ENCODE measurements around the gene NDFIP1. TPM values are rescaled to one million over a fixed set of nuclear protein-coding genes. Genes with fewer than 3 reads are reported as not detected.

The NDFIP1 gene
- total RNA-seq, 1 donor from 2014 or later = 56.1 TPM

GRCh38 chr5:142097681-142098080, 10.9 kb upstream of the NDFIP1 start:
- no peaks in the 10 kb centered on the region for H3K9me3 Mint-ChIP-seq (ENCODE audit: unreplicated experiment)
- no peak for TF ChIP-seq CTCF (IDR thresholded peaks at IDR 0.05; ENCODE audit: partially characterized antibody, unreplicated experiment)
- H3K27ac Mint-ChIP-seq (ENCODE audit: unreplicated experiment) = no peak overlapping the region
- no peaks in the 10 kb centered on the region for H3K36me3 Mint-ChIP-seq (ENCODE audit: unreplicated experiment)
- no peak overlapping the region for H3K4me3 Mint-ChIP-seq (ENCODE audit: unreplicated experiment)
- H3K27me3 Mint-ChIP-seq (ENCODE audit: unreplicated experiment) = peaks cover 3% of the 10 kb centered on the region
- H3K4me1 Mint-ChIP-seq (ENCODE audit: low read depth, unreplicated experiment) = peaks cover 4% of the 10 kb centered on the region
- no peak for DNase-seq

DNA sequence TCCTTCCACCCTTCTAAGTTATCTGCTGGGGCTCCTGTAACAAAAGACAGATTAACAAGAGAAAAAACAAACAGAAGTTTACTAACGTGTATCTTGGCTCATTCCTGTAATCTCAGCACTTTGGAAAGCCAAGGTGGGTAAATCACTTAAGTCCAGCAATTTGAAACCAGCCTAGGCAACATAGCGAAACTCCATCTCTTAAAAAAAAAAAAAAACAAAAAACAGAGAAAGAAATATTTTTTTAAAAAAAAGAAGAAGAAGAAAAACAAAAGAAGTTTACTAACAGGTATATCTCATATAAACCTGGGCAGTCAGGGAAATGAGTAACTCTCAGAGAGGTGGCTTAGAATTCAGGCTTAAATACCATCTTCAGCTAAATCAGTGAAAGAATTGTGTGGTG, 10.3 kb upstream of the NDFIP1 start:
- Mint-ChIP-seq H3K36me3 (ENCODE audit: unreplicated experiment) (no peaks in the 10 kb centered on the region), H3K27ac (ENCODE audit: unreplicated experiment) (no peak overlapping the region)
- no peak for TF ChIP-seq CTCF (IDR thresholded peaks at IDR 0.05; ENCODE audit: partially characterized antibody, unreplicated experiment)

GRCh38 chr5:142098931-142099330, 9.6 kb upstream of the NDFIP1 start:
- H3K36me3 Mint-ChIP-seq (ENCODE audit: unreplicated experiment) = no peaks in the 10 kb centered on the region
- DNase-seq = no peak
- no peak overlapping the region for H3K4me3 Mint-ChIP-seq (ENCODE audit: unreplicated experiment)
- H3K4me1 Mint-ChIP-seq (ENCODE audit: low read depth, unreplicated experiment) = peaks cover 4% of the 10 kb centered on the region
- TF ChIP-seq CTCF (IDR thresholded peaks at IDR 0.05; ENCODE audit: partially characterized antibody, unreplicated experiment) = no peak
- H3K9me3 Mint-ChIP-seq (ENCODE audit: unreplicated experiment) = no peaks in the 10 kb centered on the region
- H3K27me3 Mint-ChIP-seq (ENCODE audit: unreplicated experiment) = peaks cover 5% of the 10 kb centered on the region
- H3K27ac Mint-ChIP-seq (ENCODE audit: unreplicated experiment) = no peak overlapping the region

More for the DNA sequence above, 10.3 kb upstream of the NDFIP1 start:
- no peak for DNase-seq
- Mint-ChIP-seq H3K4me1 (ENCODE audit: low read depth, unreplicated experiment) (peaks cover 4% of the 10 kb centered on the region), H3K27me3 (ENCODE audit: unreplicated experiment) (peaks cover 3% of the 10 kb centered on the region), H3K4me3 (ENCODE audit: unreplicated experiment) (no peak overlapping the region), H3K9me3 (ENCODE audit: unreplicated experiment) (no peaks in the 10 kb centered on the region)

- no peak for DNase-seq
- H3K4me3 Mint-ChIP-seq (ENCODE audit: unreplicated experiment) = no peak overlapping the region
- H3K36me3 Mint-ChIP-seq (ENCODE audit: unreplicated experiment) = no peaks in the 10 kb centered on the region
- H3K9me3 Mint-ChIP-seq (ENCODE audit: unreplicated experiment) = no peaks in the 10 kb centered on the region
- H3K27me3 Mint-ChIP-seq (ENCODE audit: unreplicated experiment) = peaks cover 5% of the 10 kb centered on the region
- H3K27ac Mint-ChIP-seq (ENCODE audit: unreplicated experiment) = no peak overlapping the region
- peaks cover 4% of the 10 kb centered on the region for H3K4me1 Mint-ChIP-seq (ENCODE audit: low read depth, unreplicated experiment)
- no peak for TF ChIP-seq CTCF (IDR thresholded peaks at IDR 0.05; ENCODE audit: partially characterized antibody, unreplicated experiment)
These were observed 8.3 kb upstream of the NDFIP1 start for GRCh38 chr5:142100307-142100706.

DNA sequence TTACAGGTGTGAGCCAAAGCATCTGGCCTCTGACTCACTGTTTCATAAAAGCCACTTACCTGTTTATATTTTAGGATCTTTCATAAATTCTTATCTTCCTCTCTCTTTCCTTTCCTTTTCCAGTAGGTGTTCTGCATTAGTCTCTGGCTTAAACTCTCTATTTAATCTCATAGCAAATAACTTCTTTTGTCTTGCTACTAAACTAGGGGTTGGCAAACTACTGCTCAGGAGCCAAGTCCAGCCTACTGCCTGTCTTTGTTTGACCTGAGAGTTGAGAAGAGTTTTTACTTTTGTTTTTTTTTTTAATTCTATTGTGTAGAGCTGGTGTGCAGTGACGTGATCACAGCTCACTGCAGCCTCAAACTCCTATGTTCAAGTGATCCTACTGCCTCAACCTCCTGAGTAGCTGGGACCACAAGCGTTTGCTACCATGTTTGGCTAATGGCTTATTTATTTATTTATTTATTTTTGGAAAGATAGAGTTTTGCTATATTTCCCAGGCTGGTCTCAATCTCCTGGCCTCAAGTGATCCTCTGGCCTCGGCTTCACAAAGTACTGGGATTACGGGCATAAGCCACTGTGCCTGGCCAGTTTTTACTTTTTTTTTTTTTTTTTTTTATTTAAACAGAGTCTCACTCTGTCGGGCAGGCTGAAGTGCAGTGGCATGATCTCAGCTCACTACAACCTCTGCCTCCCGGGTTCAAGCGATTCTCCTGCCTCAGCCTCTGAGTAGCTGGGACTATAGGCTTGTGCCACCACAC, 5.4 kb upstream of the NDFIP1 start:
- no peak for DNase-seq
- Mint-ChIP-seq H3K4me1 (ENCODE audit: low read depth, unreplicated experiment) (no peaks in the 10 kb centered on the region), H3K4me3 (ENCODE audit: unreplicated experiment) (no peak overlapping the region), H3K27ac (ENCODE audit: unreplicated experiment) (no peak overlapping the region), H3K27me3 (ENCODE audit: unreplicated experiment) (peaks cover 3% of the 10 kb centered on the region), H3K36me3 (ENCODE audit: unreplicated experiment) (no peaks in the 10 kb centered on the region), H3K9me3 (ENCODE audit: unreplicated experiment) (no peaks in the 10 kb centered on the region)
- TF ChIP-seq CTCF (IDR thresholded peaks at IDR 0.05; ENCODE audit: partially characterized antibody, unreplicated experiment) = no peak

Data from glutamatergic neuron (in vitro differentiated cells).